HepG2 (cell line): Measurements from ENCODE around the gene HAUS5.

Source experiments
- AGO1 ChIP-seq: fragments of 200-400 bp; formaldehyde crosslinking; IDR thresholded peaks from 2 replicates; pipeline ENCODE4 v1.6.1; 2017; ENCODE audit warnings: mild to moderate bottlenecking, low read depth, low read length, moderate library complexity; ENCODE audit not compliant: poor library complexity, severe bottlenecking
- CREM ChIP-seq, 2 experiments: sonication (generic) in 1 of 2; formaldehyde crosslinking in 1 of 2; IDR thresholded peaks; 2 replicates each; pipeline versions ENCODE4 v1.4.0 to v1.6.1; 2016 to 2020; ENCODE audit warnings: antibody characterized with exemption in 1 of 2, mild to moderate bottlenecking in 1 of 2, missing genetic modification reagents in 1 of 2
- CTCF ChIP-seq: sonication (generic); formaldehyde crosslinking; IDR thresholded peaks from 2 replicates; pipeline ENCODE4 v1.5.0; 2020; ENCODE audit warnings: mild to moderate bottlenecking, missing genetic modification reagents, moderate library complexity
- HOXA7 ChIP-seq: sonication (generic); formaldehyde crosslinking; IDR thresholded peaks from 2 replicates; pipeline ENCODE4 v1.8.1; 2022; ENCODE audit warnings: mild to moderate bottlenecking, missing genetic modification reagents, moderate library complexity
- KAT8 ChIP-seq: IDR thresholded peaks from 2 replicates; pipeline ENCODE4 v1.6.1; 2016; ENCODE audit warnings: missing genetic modification reagents, missing compliant biosample characterization
- MAFG ChIP-seq: sonication (generic); formaldehyde crosslinking; IDR thresholded peaks from 2 replicates; pipeline ENCODE4 v1.5.1; 2020; ENCODE audit warnings: mild to moderate bottlenecking, missing genetic modification reagents
- NFE2 ChIP-seq: sonication (generic); formaldehyde crosslinking; IDR thresholded peaks from 2 replicates; pipeline ENCODE4 v1.4.0; 2020; ENCODE audit warnings: missing genetic modification reagents
- NR3C1 ChIP-seq: sonication (generic); formaldehyde crosslinking; IDR thresholded peaks from 2 replicates; pipeline ENCODE4 v1.4.0; 2020; ENCODE audit warnings: missing genetic modification reagents
- POLR2AphosphoS5 ChIP-seq: IDR thresholded peaks from 2 replicates; pipeline ENCODE4 v1.6.1; 2012; ENCODE audit warnings: low read depth, low read length
- RXRA ChIP-seq: sonication (generic); formaldehyde crosslinking; IDR thresholded peaks from 2 replicates; pipeline ENCODE4 v1.5.1; 2020; ENCODE audit warnings: missing genetic modification reagents
- TCF7L2 ChIP-seq: IDR thresholded peaks from 2 replicates; pipeline ENCODE4 v1.6.1; 2011; ENCODE audit warnings: mild to moderate bottlenecking, low read depth, low read length, moderate library complexity
- TEAD2 ChIP-seq: sonication (generic); formaldehyde crosslinking; IDR thresholded peaks from 2 replicates; pipeline ENCODE4 v1.9.0; 2021; ENCODE audit warnings: missing genetic modification reagents
- ZEB1 ChIP-seq: IDR thresholded peaks from 2 replicates; pipeline ENCODE4 v1.6.1; 2012; ENCODE audit warnings: mild to moderate bottlenecking, low read depth, inconsistent platforms; ENCODE audit not compliant: insufficient replicate concordance
- ZNF652 ChIP-seq: IDR thresholded peaks from 2 replicates; pipeline ENCODE4 v1.6.1; 2016; ENCODE audit warnings: low read depth, borderline replicate concordance

- TF ChIP-seq POLR2AphosphoS5 (no peak), ZNF652 (CRISPR knock-in tag) (no peak), CTCF (0 out of 2 replicates have a peak, but pooled peaks have one; percentile 8), TCF7L2 (peak; percentile 28; the same call in 1 of the 2 replicates), HOXA7 (CRISPR knock-in tag) (no peak), CREM (IDR thresholded peaks at IDR 0.05) (peak; percentile 48; the same call in 1 of the 2 replicates), CREM (CRISPR knock-in tag; IDR thresholded peaks at IDR 0.05) (no peak), KAT8 (peak; percentile 50; the same call in 1 of the 2 replicates), MAFG (CRISPR knock-in tag) (no peak), TEAD2 (no peak), AGO1 (no peak), ZEB1 (peak; percentile 78), NR3C1 (CRISPR knock-in tag) (no peak), NFE2 (CRISPR knock-in tag) (no peak), RXRA (CRISPR knock-in tag) (peak; percentile 99)
Observed at GRCh38 chr19:35569281-35569781, 43.2 kb upstream of the HAUS5 start.
